ENCODE results near the gene SPATA2L. TPM values are rescaled to one million over a fixed set of nuclear protein-coding genes. Genes with fewer than 3 reads are reported as not detected.

SPATA2L gene
- total RNA-seq, 1 experiment from 2014 or later: 12.7 TPM

Other genes starting within 250 kb of the SPATA2L start
- gene ANKRD11, start 211.1 kb downstream of the SPATA2L start, total RNA-seq (2021; ENCODE audit: unreplicated experiment): 99.4 TPM
- gene SPG7, start 193.3 kb downstream of the SPATA2L start, total RNA-seq (2021; ENCODE audit: unreplicated experiment): 118 TPM
- gene RPL13, start 141.0 kb downstream of the SPATA2L start, total RNA-seq (2021; ENCODE audit: unreplicated experiment): 965 TPM
- gene CPNE7, start 125.9 kb downstream of the SPATA2L start, total RNA-seq (2021; ENCODE audit: unreplicated experiment): 32.7 TPM
- 0.18 TPM for gene DPEP1, start 88.1 kb downstream of the SPATA2L start, total RNA-seq (2021; ENCODE audit: unreplicated experiment)
- gene CHMP1A, start 44.0 kb downstream of the SPATA2L start, total RNA-seq (2021; ENCODE audit: unreplicated experiment): 98.0 TPM
- 18.3 TPM for gene SPATA33, start 43.9 kb downstream of the SPATA2L start, total RNA-seq (2021; ENCODE audit: unreplicated experiment)
- gene CDK10, start 15.0 kb downstream of the SPATA2L start, total RNA-seq (2021; ENCODE audit: unreplicated experiment): 52.6 TPM
- gene VPS9D1, start 19.2 kb upstream of the SPATA2L start, total RNA-seq (2021; ENCODE audit: unreplicated experiment): 6.3 TPM
- gene ZNF276, start 19.8 kb upstream of the SPATA2L start, total RNA-seq (2021; ENCODE audit: unreplicated experiment): 19.9 TPM
- 56.8 TPM for gene FANCA, start 114.9 kb upstream of the SPATA2L start, total RNA-seq (2021; ENCODE audit: unreplicated experiment)
- gene SPIRE2, start 126.8 kb upstream of the SPATA2L start, total RNA-seq (2021; ENCODE audit: unreplicated experiment): 21.7 TPM
- gene TCF25, start 171.9 kb upstream of the SPATA2L start, total RNA-seq (2021; ENCODE audit: unreplicated experiment): 144 TPM
- 8.7 TPM for gene MC1R, start 217.2 kb upstream of the SPATA2L start, total RNA-seq (2021; ENCODE audit: unreplicated experiment)
- gene TUBB3, start 221.6 kb upstream of the SPATA2L start, total RNA-seq (2021; ENCODE audit: unreplicated experiment): 205 TPM
- 64.6 TPM for gene DEF8, start 247.1 kb upstream of the SPATA2L start, total RNA-seq (2021; ENCODE audit: unreplicated experiment)

Measured in Panc1 (cell line).